ENCODE data around the gene ITGBL1. TPM values are rescaled to one million over a fixed set of nuclear protein-coding genes. Genes with fewer than 3 reads are reported as not detected.

ITGBL1 gene
- total RNA-seq, 1 experiment from 2014 or later, result 0.22 TPM

GRCh38 chr13:101514695-101515275, 62.3 kb downstream of the ITGBL1 start:
- ATAC-seq (peak; percentile 82), DNase-seq (ENCODE audit: low spot score) (no peak)
- Mint-ChIP-seq H3K4me3 (no peak overlapping the region), H3K36me3 (peaks cover 2% of the 10 kb centered on the region; the same call in 1 of the 2 replicates), H3K27me3 (ENCODE audit: low read depth) (no peaks in the 10 kb centered on the region), H3K27ac (no peak overlapping the region), H3K4me1 (peaks cover 22% of the 10 kb centered on the region), H3K9me3 (peaks cover 11% of the 10 kb centered on the region)
- TF ChIP-seq CTCF (IDR thresholded peaks at IDR 0.05) (peak; percentile 30; the same call in 1 of the 2 replicates), TEAD4 (CRISPR knock-in tag; IDR thresholded peaks at IDR 0.05) (no peak), ETV6 (CRISPR knock-in tag; IDR thresholded peaks at IDR 0.05) (no peak), GABPB1 (CRISPR knock-in tag; IDR thresholded peaks at IDR 0.05) (no peak)
- CTCF ChIA-PET, result interaction anchor here (0.6 kb wide), 1 partner anchor 242 kb away, joined by 4 read pairs; no protein-coding TSS in a partner anchor
- POLR2A ChIA-PET, result no interaction called here

- Mint-ChIP-seq H3K9me3 (peaks cover 5% of the 10 kb centered on the region; the same call in 1 of the 2 replicates), H3K36me3 (no peaks in the 10 kb centered on the region), H3K27me3 (ENCODE audit: low read depth) (no peaks in the 10 kb centered on the region), H3K4me3 (no peak overlapping the region), H3K4me1 (peaks cover 24% of the 10 kb centered on the region), H3K27ac (no peak overlapping the region)
- ATAC-seq (no peak), DNase-seq (ENCODE audit: low spot score) (no peak)
- CTCF ChIA-PET, result interaction anchor here (0.6 kb wide), 1 partner anchor 241 kb away, joined by 4 read pairs; no protein-coding TSS in a partner anchor
- POLR2A ChIA-PET, result no interaction called here
- no peak for TF ChIP-seq FOXK1 (CRISPR knock-in tag; IDR thresholded peaks at IDR 0.05)
- no peak for TF ChIP-seq ATF3 (CRISPR knock-in tag; conservative IDR thresholded peaks at IDR 0.05)
- TF ChIP-seq TEAD4 (CRISPR knock-in tag; IDR thresholded peaks at IDR 0.05), result no peak
- TF ChIP-seq USF2 (CRISPR knock-in tag; IDR thresholded peaks at IDR 0.05), result no peak
- TF ChIP-seq ZNF232 (CRISPR knock-in tag; IDR thresholded peaks at IDR 0.05), result no peak
- TF ChIP-seq MLX (CRISPR knock-in tag; IDR thresholded peaks at IDR 0.05), result no peak
- TF ChIP-seq MXD4 (CRISPR knock-in tag; IDR thresholded peaks at IDR 0.05; ENCODE audit: borderline replicate concordance), result no peak
- no peak for TF ChIP-seq ZBTB43 (CRISPR knock-in tag; IDR thresholded peaks at IDR 0.05)
- no peak for TF ChIP-seq IRF1 (CRISPR knock-in tag; IDR thresholded peaks at IDR 0.05)
- no peak for TF ChIP-seq GRHL2 (CRISPR knock-in tag; IDR thresholded peaks at IDR 0.05; ENCODE audit: insufficient replicate concordance, severe bottlenecking)
- TF ChIP-seq AFF4 (CRISPR knock-in tag; IDR thresholded peaks at IDR 0.05; ENCODE audit: borderline replicate concordance), result no peak
- TF ChIP-seq ZSCAN18 (CRISPR knock-in tag; IDR thresholded peaks at IDR 0.05), result no peak
- no peak for TF ChIP-seq ATF1 (CRISPR knock-in tag; IDR thresholded peaks at IDR 0.05)
- TF ChIP-seq CBFB (CRISPR knock-in tag; IDR thresholded peaks at IDR 0.05; ENCODE audit: low read depth), result no peak
- no peak for TF ChIP-seq ZNF532 (CRISPR knock-in tag; IDR thresholded peaks at IDR 0.05; ENCODE audit: borderline replicate concordance)
Observed at GRCh38 chr13:101515504-101515903, 63.0 kb downstream of the ITGBL1 start.
